ENCODE results near the gene EDN2.

EDN2 gene

GRCh38 chr1:41497461-41498030, 13.1 kb upstream of the EDN2 start:
- DNase-seq, result no peak

GRCh38 chr1:41497056-41497440, 12.6 kb upstream of the EDN2 start:
- DNase-seq, result no peak

- peak; percentile 66 for DNase-seq
Observed at GRCh38 chr1:41496080-41497055, 11.9 kb upstream of the EDN2 start.

GRCh38 chr1:41495210-41495948, 10.9 kb upstream of the EDN2 start:
- no peak for DNase-seq

GRCh38 chr1:41494351-41495209, 10.1 kb upstream of the EDN2 start:
- no peak for DNase-seq

- no peak for DNase-seq
Observed at GRCh38 chr1:41493626-41494350, 9.3 kb upstream of the EDN2 start.

GRCh38 chr1:41493117-41493536, 8.6 kb upstream of the EDN2 start:
- DNase-seq, result peak; percentile 79

- DNase-seq, result no peak
Observed at GRCh38 chr1:41492341-41492848, 7.9 kb upstream of the EDN2 start.

GRCh38 chr1:41490911-41491310, 6.4 kb upstream of the EDN2 start:
- DNase-seq, result no peak

- DNase-seq, result no peak
Observed at GRCh38 chr1:41489561-41489960, 5.1 kb upstream of the EDN2 start.

- no peak for DNase-seq
Observed at GRCh38 chr1:41488040-41488951, 3.8 kb upstream of the EDN2 start.

- no peak for DNase-seq
Observed at GRCh38 chr1:41487126-41488039, 2.9 kb upstream of the EDN2 start.

GRCh38 chr1:41486371-41487125, 2.1 kb upstream of the EDN2 start:
- peak; percentile 97 for DNase-seq

GRCh38 chr1:41486053-41486370, 1.5 kb upstream of the EDN2 start:
- no peak for DNase-seq

GRCh38 chr1:41485605-41486004, 1.1 kb upstream of the EDN2 start:
- peak; percentile 86 for DNase-seq

GRCh38 chr1:41483960-41484401, 502 bp downstream of the EDN2 start:
- no peak for DNase-seq

- no peak for DNase-seq
Observed at GRCh38 chr1:41483001-41483850, 1.3 kb downstream of the EDN2 start.

Data from kidney glomerular epithelial cell (primary cell).